Measurements from ENCODE around the gene TMOD1. TPM values are rescaled to one million over a fixed set of nuclear protein-coding genes. Genes with fewer than 3 reads are reported as not detected.

Gene TMOD1
- total RNA-seq, 2 donors from 2014 or later: 1.0 to 4.9 TPM

DNA sequence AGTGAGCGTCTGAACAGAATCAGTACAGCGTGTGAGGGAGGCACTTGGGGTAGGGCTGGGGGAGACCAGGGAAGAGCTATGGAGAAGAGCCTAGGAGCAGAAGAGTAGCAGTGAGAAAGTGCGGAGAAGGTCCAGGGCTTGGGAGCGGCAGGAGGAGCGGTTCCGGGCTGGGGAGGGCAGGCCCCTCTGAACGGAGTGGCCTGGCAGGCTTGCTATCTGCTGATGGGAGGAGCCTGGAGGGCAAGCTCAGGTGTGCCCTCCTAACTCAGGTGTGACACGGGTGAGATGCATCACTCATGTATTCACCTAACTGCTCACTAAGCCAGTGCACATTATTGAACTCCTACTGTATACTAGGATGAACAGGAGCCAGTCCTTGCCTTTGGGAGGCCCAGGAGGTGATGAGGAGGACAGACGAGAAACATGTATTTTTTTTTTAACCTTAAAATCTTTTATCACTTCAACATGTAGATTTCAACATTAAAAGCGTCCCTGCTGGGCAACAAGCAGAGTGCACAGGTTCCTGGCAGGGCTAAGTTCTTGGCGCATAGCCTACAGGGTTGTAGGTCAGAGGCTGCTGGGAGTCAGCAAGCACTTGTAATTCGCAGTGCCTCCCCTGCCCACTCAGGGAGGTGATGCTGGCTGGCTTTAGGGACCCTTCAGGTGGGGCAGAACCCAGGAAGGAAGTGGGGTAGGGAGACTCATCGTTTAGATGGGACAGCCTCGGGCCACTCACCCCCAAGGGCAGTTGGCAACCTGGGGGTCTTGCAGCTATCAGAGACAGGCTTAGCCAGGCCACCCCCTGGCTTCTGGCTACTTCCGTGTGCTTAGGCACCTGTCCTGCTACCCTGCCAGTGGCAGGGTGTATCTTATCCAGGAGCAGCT lies 55.5 kb downstream of the TMOD1 start:
- no peak for DNase-seq
- TF ChIP-seq, protein P1, sequence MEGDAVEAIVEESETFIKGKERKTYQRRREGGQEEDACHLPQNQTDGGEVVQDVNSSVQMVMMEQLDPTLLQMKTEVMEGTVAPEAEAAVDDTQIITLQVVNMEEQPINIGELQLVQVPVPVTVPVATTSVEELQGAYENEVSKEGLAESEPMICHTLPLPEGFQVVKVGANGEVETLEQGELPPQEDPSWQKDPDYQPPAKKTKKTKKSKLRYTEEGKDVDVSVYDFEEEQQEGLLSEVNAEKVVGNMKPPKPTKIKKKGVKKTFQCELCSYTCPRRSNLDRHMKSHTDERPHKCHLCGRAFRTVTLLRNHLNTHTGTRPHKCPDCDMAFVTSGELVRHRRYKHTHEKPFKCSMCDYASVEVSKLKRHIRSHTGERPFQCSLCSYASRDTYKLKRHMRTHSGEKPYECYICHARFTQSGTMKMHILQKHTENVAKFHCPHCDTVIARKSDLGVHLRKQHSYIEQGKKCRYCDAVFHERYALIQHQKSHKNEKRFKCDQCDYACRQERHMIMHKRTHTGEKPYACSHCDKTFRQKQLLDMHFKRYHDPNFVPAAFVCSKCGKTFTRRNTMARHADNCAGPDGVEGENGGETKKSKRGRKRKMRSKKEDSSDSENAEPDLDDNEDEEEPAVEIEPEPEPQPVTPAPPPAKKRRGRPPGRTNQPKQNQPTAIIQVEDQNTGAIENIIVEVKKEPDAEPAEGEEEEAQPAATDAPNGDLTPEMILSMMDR (IDR thresholded peaks at IDR 0.05): no peak
- H3K27me3 ChIP-seq: no peaks in the 10 kb centered on the region
- H3K27ac ChIP-seq: no peak overlapping the region
- H3K36me3 ChIP-seq: no peaks in the 10 kb centered on the region
- no peaks in the 10 kb centered on the region for H3K4me1 ChIP-seq
- H3K9ac ChIP-seq (ENCODE audit: low read depth in 2 of 2, low read length in 2 of 2): no peak overlapping the region
- intact Hi-C loops (cut with DNase I): no loop called here
- no peak overlapping the region for H3K4me3 ChIP-seq
- H3K9me3 ChIP-seq: no peaks in the 10 kb centered on the region

DNA sequence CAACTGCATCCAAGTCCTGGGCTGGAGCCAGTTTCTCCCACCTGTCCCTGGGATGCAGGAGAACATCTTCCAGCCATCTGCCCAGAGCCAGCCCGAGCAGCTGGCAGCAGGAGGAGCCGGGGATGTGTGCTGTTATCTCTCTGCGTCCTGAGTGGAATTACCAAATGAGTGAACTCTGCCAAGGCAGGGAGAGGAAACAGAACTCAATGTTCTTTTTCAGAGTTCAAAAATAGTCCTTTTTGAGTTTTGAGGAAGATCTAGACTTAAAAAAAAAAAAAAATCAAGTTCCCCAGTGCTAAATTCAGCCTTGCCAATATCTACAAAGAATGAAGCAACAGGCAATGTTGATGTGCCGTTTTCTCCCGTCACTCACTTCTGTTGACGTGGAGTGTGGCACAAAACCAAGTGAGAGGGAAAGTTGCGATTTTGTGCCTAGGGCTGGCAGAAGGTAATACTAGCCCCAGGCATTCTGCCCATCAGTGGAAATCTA lies 56.2 kb downstream of the TMOD1 start:
- Histone ChIP-seq H3K4me3 (no peak overlapping the region), H3K27ac (no peak overlapping the region)
- intact Hi-C loops (cut with DNase I): no loop called here

DNA sequence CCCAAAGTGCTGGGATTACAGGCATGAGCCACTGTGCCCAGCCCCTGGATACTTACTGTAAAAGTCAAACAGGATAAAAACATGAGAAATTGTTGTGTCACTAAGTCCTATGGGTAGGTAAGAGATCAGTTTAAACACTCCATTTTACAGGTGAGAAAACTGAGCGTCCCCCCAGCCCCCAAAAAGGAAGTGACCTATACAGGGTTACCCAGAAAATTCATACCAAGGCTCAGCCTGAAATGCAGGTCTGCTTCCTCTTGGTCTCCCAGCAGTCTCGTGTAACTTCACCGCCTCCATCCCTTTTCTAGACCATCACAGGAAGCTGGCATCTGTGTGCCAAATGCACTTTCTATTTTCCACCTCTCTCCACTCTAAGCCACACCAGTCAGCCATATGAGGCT lies 57.2 kb downstream of the TMOD1 start:
- no peaks in the 10 kb centered on the region for H3K27me3 ChIP-seq
- intact Hi-C loops (cut with DNase I): no loop called here
- H3K4me3 ChIP-seq: no peak overlapping the region
- no peaks in the 10 kb centered on the region for H3K9me3 ChIP-seq
- no peaks in the 10 kb centered on the region for H3K36me3 ChIP-seq
- H3K9ac ChIP-seq (ENCODE audit: low read depth in 2 of 2, low read length in 2 of 2): no peak overlapping the region
- TF ChIP-seq, protein P1 (IDR thresholded peaks at IDR 0.05): no peak
- H3K27ac ChIP-seq: no peak overlapping the region
- no peak for DNase-seq
- H3K4me1 ChIP-seq: no peaks in the 10 kb centered on the region

More for the DNA sequence above, 56.2 kb downstream of the TMOD1 start:
- TF ChIP-seq, protein P1 (IDR thresholded peaks at IDR 0.05): no peak
- H3K27me3 ChIP-seq: no peaks in the 10 kb centered on the region
- H3K9me3 ChIP-seq: no peaks in the 10 kb centered on the region
- H3K9ac ChIP-seq (ENCODE audit: low read depth in 2 of 2, low read length in 2 of 2): no peak overlapping the region
- no peaks in the 10 kb centered on the region for H3K36me3 ChIP-seq
- H3K4me1 ChIP-seq: no peaks in the 10 kb centered on the region
- peak; percentile 39 for DNase-seq

DNA sequence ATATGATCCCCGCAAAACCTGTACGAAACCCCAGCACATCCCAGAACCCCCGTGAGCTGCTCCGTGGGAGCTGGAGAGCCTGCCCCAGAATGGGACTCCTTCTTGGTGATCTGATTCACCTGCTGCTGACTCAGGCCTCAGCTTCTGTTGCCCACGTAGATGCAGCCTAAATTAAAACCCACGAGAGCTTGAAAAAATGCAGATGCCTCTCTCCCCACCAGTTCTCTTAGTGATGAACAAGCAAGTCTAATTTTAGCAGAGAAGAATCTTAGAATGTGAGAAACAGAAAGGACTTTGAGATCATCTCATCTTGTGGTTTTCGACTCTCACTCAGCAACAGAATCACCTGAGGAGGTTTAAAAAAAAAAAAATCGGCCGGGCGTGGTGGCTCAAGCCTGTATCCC lies 57.6 kb downstream of the TMOD1 start:
- H3K4me3 ChIP-seq: no peak overlapping the region
- no peak overlapping the region for H3K27ac ChIP-seq
- no peaks in the 10 kb centered on the region for H3K4me1 ChIP-seq
- no peaks in the 10 kb centered on the region for H3K27me3 ChIP-seq
- no peaks in the 10 kb centered on the region for H3K36me3 ChIP-seq
- TF ChIP-seq, protein P1 (IDR thresholded peaks at IDR 0.05): no peak
- intact Hi-C loops (cut with DNase I): no loop called here
- DNase-seq: no peak
- H3K9me3 ChIP-seq: no peaks in the 10 kb centered on the region
- no peak overlapping the region for H3K9ac ChIP-seq (ENCODE audit: low read depth in 2 of 2, low read length in 2 of 2)

DNA sequence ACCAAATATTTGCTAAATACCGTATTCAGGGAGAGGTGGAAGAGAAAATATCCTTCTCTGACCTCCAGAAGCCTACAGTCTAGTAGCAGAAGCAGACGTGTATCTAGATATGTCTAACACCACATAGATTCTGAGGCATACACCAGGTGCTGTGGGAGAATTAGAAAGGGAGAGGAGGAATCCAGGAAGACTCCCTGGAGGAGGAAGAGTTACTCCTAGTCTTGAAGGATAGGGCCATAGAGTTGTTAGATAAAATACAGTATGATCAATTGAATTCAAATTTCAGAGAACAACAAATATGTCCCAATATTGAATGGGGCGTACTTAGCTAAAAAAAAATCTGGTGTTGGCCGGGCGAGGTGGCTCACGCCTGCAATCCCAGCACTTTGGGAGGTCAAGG lies 58.7 kb downstream of the TMOD1 start:
- TF ChIP-seq, protein P1 (IDR thresholded peaks at IDR 0.05): no peak
- no peaks in the 10 kb centered on the region for H3K27me3 ChIP-seq
- no peaks in the 10 kb centered on the region for H3K9me3 ChIP-seq
- H3K4me1 ChIP-seq: no peaks in the 10 kb centered on the region
- DNase-seq: no peak
- no peak overlapping the region for H3K27ac ChIP-seq
- no peak overlapping the region for H3K4me3 ChIP-seq
- H3K36me3 ChIP-seq: no peaks in the 10 kb centered on the region
- intact Hi-C loops (cut with DNase I): no loop called here
- no peak overlapping the region for H3K9ac ChIP-seq (ENCODE audit: low read depth in 2 of 2, low read length in 2 of 2)
